ENCODE data around the gene OR2V2. TPM values are rescaled to one million over a fixed set of nuclear protein-coding genes. Genes with fewer than 3 reads are reported as not detected.
A peak's percentile ranks its signal among the peaks of the same experiment; 100 is the strongest.
"Not testable (repeated sequence)": the region's sequence is repeated elsewhere in the genome, so short reads cannot be mapped to it uniquely, and the experiment has no call there.

The OR2V2 gene
- total RNA-seq, 1 donor from 2014 or later: not detected

GRCh38 chr5:181114844-181115778 lies 32.3 kb upstream of the OR2V2 start:
- DNase-seq (ENCODE audit: low read depth in 2 of 2): peak in 1 of 2 donors; percentile 60

- DNase-seq (ENCODE audit: low read depth in 2 of 2): no peak
Observed at GRCh38 chr5:181118369-181118768, 29.0 kb upstream of the OR2V2 start.

- no peak for DNase-seq (ENCODE audit: low read depth in 2 of 2)
Observed at GRCh38 chr5:181119105-181119504, 28.3 kb upstream of the OR2V2 start.

GRCh38 chr5:181120306-181120705 lies 27.1 kb upstream of the OR2V2 start:
- DNase-seq (ENCODE audit: low read depth in 2 of 2): no peak

- DNase-seq (ENCODE audit: low read depth in 2 of 2): no peak
Observed at GRCh38 chr5:181120761-181121160, 26.6 kb upstream of the OR2V2 start.

GRCh38 chr5:181121675-181122561 lies 25.5 kb upstream of the OR2V2 start:
- DNase-seq (ENCODE audit: low read depth in 2 of 2): peak; percentile 55 to 72

GRCh38 chr5:181124526-181124925 lies 22.9 kb upstream of the OR2V2 start:
- no peak for DNase-seq (ENCODE audit: low read depth in 2 of 2)

GRCh38 chr5:181126841-181127240 lies 20.5 kb upstream of the OR2V2 start:
- no peak for DNase-seq (ENCODE audit: low read depth in 2 of 2)

GRCh38 chr5:181127456-181127855 lies 19.9 kb upstream of the OR2V2 start:
- DNase-seq (ENCODE audit: low read depth in 2 of 2): no peak

GRCh38 chr5:181127907-181128626 lies 19.3 kb upstream of the OR2V2 start:
- DNase-seq (ENCODE audit: low read depth in 2 of 2): no peak

GRCh38 chr5:181129601-181130000 lies 17.8 kb upstream of the OR2V2 start:
- no peak for DNase-seq (ENCODE audit: low read depth in 2 of 2)

GRCh38 chr5:181130081-181130480 lies 17.3 kb upstream of the OR2V2 start:
- DNase-seq (ENCODE audit: low read depth in 2 of 2): not testable (repeated sequence)

GRCh38 chr5:181130832-181131496 lies 16.4 kb upstream of the OR2V2 start, which contains the start of gene OR2V1:
TSS of gene OR2V1 (minus strand) at chr5:181131169. CDS start at chr5:181125304, 5,865 bp downstream.
- no peak for DNase-seq (ENCODE audit: low read depth in 2 of 2)

GRCh38 chr5:181131514-181131913 lies 15.9 kb upstream of the OR2V2 start:
- DNase-seq (ENCODE audit: low read depth in 2 of 2): peak in 1 of 2 donors; percentile 29

GRCh38 chr5:181133083-181133482 lies 14.3 kb upstream of the OR2V2 start:
- DNase-seq (ENCODE audit: low read depth in 2 of 2): no peak

- DNase-seq (ENCODE audit: low read depth in 2 of 2): peak; percentile 30 to 87
Observed at GRCh38 chr5:181133610-181134231, 13.7 kb upstream of the OR2V2 start.

- DNase-seq (ENCODE audit: low read depth in 2 of 2): no peak
Observed at GRCh38 chr5:181134259-181134658, 13.1 kb upstream of the OR2V2 start.

GRCh38 chr5:181136361-181136955 lies 10.9 kb upstream of the OR2V2 start:
- no peak for DNase-seq (ENCODE audit: low read depth in 2 of 2)

GRCh38 chr5:181138258-181138657 lies 9.1 kb upstream of the OR2V2 start:
- DNase-seq (ENCODE audit: low read depth in 2 of 2): no peak

- DNase-seq (ENCODE audit: low read depth in 2 of 2): no peak
Observed at GRCh38 chr5:181140766-181141165, 6.6 kb upstream of the OR2V2 start.

Measured in dermis microvascular lymphatic vessel endothelial cell (primary cell).